HepG2 (cell line): ENCODE results near the gene RPL36. TPM values are rescaled to one million over a fixed set of nuclear protein-coding genes. Genes with fewer than 3 reads are reported as not detected.
A peak's percentile ranks its signal among the peaks of the same experiment; 100 is the strongest.

Experiments
- HOXA5 ChIP-seq: sonication (generic); formaldehyde crosslinking; IDR thresholded peaks from 2 replicates; pipeline ENCODE4 v1.4.0; 2020; ENCODE audit warnings: missing genetic modification reagents
- KLF12 ChIP-seq: sonication (generic); formaldehyde crosslinking; IDR thresholded peaks from 2 replicates; pipeline ENCODE4 v1.4.0; 2020; ENCODE audit warnings: missing genetic modification reagents, borderline replicate concordance
- MED1 ChIP-seq: sonication (generic); formaldehyde crosslinking; IDR thresholded peaks from 2 replicates; pipeline ENCODE4 v1.4.0; 2020; ENCODE audit warnings: missing genetic modification reagents
- MZF1 ChIP-seq: sonication (generic); formaldehyde crosslinking; IDR thresholded peaks from 2 replicates; pipeline ENCODE4 v1.8.1; 2023; ENCODE audit warnings: mild to moderate bottlenecking, missing genetic modification reagents, borderline replicate concordance
- NONO ChIP-seq, 2 experiments: fragments of 450-650 bp in 1 of 2; sonication (generic) in 1 of 2; formaldehyde crosslinking in 1 of 2; IDR thresholded peaks in 1 of 2; conservative IDR thresholded peaks in 1 of 2; 2 replicates each; pipeline versions ENCODE4 v1.6.1 to v1.8.0; 2017 to 2022; ENCODE audit warnings: mild to moderate bottlenecking in 1 of 2, missing genetic modification reagents in 1 of 2, moderate library complexity in 1 of 2
- NR2C2 ChIP-seq: sonication (generic); formaldehyde crosslinking; IDR thresholded peaks from 2 replicates; pipeline ENCODE4 v1.4.0; 2020; ENCODE audit warnings: missing genetic modification reagents, mild to moderate bottlenecking, moderate library complexity, borderline replicate concordance
- POGK ChIP-seq: sonication (generic); formaldehyde crosslinking; conservative IDR thresholded peaks from 2 replicates; pipeline ENCODE4 v1.8.0; 2022; ENCODE audit warnings: mild to moderate bottlenecking, moderate library complexity, missing genetic modification reagents
- RFX1 ChIP-seq: fragments of 450-650 bp; IDR thresholded peaks from 2 replicates; pipeline ENCODE4 v1.6.1; 2017
- SAP130 ChIP-seq: IDR thresholded peaks from 2 replicates; pipeline ENCODE4 v1.6.1; 2016; ENCODE audit warnings: low read depth
- WIZ ChIP-seq: sonication (generic); formaldehyde crosslinking; IDR thresholded peaks from 2 replicates; pipeline ENCODE4 v1.5.1; 2020; ENCODE audit warnings: mild to moderate bottlenecking, missing genetic modification reagents
- ZBTB21 ChIP-seq: sonication (generic); formaldehyde crosslinking; IDR thresholded peaks from 2 replicates; pipeline ENCODE4 v1.4.0; 2020; ENCODE audit warnings: missing genetic modification reagents
- ZHX2 ChIP-seq, 2 experiments: sonication (generic) in 1 of 2; formaldehyde crosslinking in 1 of 2; IDR thresholded peaks; 2 replicates each; pipeline versions ENCODE4 v1.6.1 to v1.9.0; 2014 to 2022; ENCODE audit warnings: antibody characterized with exemption in 1 of 2, borderline replicate concordance in 1 of 2, inconsistent platforms in 1 of 2, low read depth in 1 of 2, missing genetic modification reagents in 1 of 2
- ZNF232 ChIP-seq: sonication (generic); formaldehyde crosslinking; IDR thresholded peaks from 2 replicates; pipeline ENCODE4 v1.4.0; 2020; ENCODE audit warnings: missing genetic modification reagents, borderline replicate concordance
- ZNF609 ChIP-seq: sonication (generic); formaldehyde crosslinking; IDR thresholded peaks from 2 replicates; pipeline ENCODE4 v1.4.0; 2020; ENCODE audit warnings: mild to moderate bottlenecking, missing genetic modification reagents, borderline replicate concordance
- ZSCAN22 ChIP-seq: sonication (generic); formaldehyde crosslinking; IDR thresholded peaks from 2 replicates; pipeline ENCODE4 v1.4.0; 2020; ENCODE audit warnings: mild to moderate bottlenecking, missing genetic modification reagents
- polyA plus RNA-seq, 8 experiments: library from polyadenylated mRNA; depleted of rRNA in 3 of 8; stranded (reverse) in 7 of 8; unstranded in 1 of 8; fragments of >200 nt; fragmentation: Illumina TruSeq in 4 of 8; extraction: Trizol in 4 of 8; gene quantifications; 2 replicates each; pipeline versions ENCODE4 v1.2.1 to v1.2.3, GENCODE V29; 2011 to 2016; ENCODE audit warnings: low read depth in 4 of 8, missing spikeins in 1 of 8, mixed read lengths in 1 of 8; ENCODE audit not compliant: insufficient read depth in 1 of 8
- total RNA-seq, 5 experiments: library from RNA; depleted of rRNA; stranded (reverse); fragments of >200 nt; fragmentation: Illumina TruSeq; extraction: Trizol; gene quantifications; 2 replicates each; pipeline ENCODE4 v1.2.3, GENCODE V29; 2016; ENCODE audit warnings: low read depth in 1 of 5

The RPL36 gene
- total and polyA plus RNA-seq, 2 of the 13 experiments (the other 11 are each of a cell fraction or from before 2014, with no cell fraction given): 706 to 740 TPM

DNA sequence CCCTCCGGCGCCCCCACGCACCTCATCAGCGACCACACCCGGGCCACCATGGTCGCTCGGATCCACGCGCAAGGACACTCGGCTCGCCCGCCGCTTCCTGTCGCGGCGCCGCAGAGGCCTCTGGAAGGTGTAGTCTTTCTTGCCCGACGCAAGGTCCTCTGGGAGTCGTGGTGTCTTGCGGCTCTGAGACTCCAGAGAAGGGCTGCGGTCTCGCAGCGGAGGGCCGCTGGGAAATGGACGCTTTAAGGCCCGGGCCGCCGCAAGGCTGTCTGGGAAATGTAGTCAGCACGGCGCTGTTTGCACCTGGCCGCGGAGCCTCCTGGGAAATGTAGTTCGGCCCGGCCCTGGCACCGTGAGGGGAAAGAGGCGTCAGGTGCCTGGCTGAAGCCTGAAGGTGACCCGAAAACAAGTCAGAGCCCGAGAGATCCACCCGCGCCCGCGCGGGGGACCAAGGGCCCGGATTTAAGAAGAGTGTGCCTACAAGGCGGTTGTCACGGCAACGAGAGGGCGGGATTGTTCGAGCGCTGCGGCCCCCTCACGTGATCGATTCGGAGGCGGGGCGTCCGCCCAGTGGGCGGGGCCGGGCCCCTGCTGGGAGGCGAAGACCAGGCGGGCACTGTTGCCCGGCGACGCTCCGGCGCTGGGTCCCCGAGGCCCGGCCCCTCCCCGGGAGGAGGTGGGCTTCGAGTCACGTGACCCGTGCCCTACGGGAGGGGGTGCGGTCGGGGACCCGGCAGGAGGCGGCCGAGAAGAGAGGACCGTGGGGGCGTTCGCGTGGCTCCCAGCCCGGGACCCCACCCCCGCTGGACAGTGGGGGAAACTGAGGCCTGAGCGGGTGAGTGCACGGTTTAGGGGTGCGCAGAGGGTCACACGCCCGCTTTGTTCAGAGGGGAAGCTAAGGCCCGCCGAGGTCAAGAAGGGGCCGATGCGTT lies 9.4 kb upstream of the RPL36 start, which contains the start of the genes HSD11B1L and MICOS13 (continued):
- TF ChIP-seq ZNF232 (CRISPR knock-in tag): no peak
- peak; percentile 74; the same call in 1 of the 2 replicates for TF ChIP-seq HOXA5
- no peak for TF ChIP-seq NONO (IDR thresholded peaks at IDR 0.05)
- peak; percentile 61; the same call in 1 of the 2 replicates for TF ChIP-seq NONO (CRISPR knock-in tag; conservative IDR thresholded peaks at IDR 0.05)
- peak; percentile 42 for TF ChIP-seq MED1 (CRISPR knock-in tag)
- TF ChIP-seq NR2C2 (CRISPR knock-in tag): peak; percentile 92
- peak; percentile 98 for TF ChIP-seq RFX1
- TF ChIP-seq ZNF609: 0 out of 2 replicates have a peak, but pooled peaks have one; percentile 31
- TF ChIP-seq POGK (CRISPR knock-in tag): peak; percentile 91
- TF ChIP-seq SAP130: peak; percentile 91
- TF ChIP-seq MZF1 (CRISPR knock-in tag): no peak
- TF ChIP-seq ZHX2 (IDR thresholded peaks at IDR 0.05; ENCODE audit: low read depth): peak; percentile 92
- no peak for TF ChIP-seq ZHX2 (CRISPR knock-in tag; IDR thresholded peaks at IDR 0.05; ENCODE audit: borderline replicate concordance)
- no peak for TF ChIP-seq WIZ
- no peak for TF ChIP-seq ZBTB21 (CRISPR knock-in tag)
- TF ChIP-seq ZSCAN22 (CRISPR knock-in tag): no peak
- TF ChIP-seq KLF12 (CRISPR knock-in tag): no peak; the same call in 1 of the 2 replicates
